ENCODE results near the gene MTOR. TPM values are rescaled to one million over a fixed set of nuclear protein-coding genes. Genes with fewer than 3 reads are reported as not detected.

The MTOR gene
- total RNA-seq, 1 donor from 2014 or later = 32.3 TPM

- ATAC-seq = no peak
- DNase-seq = no peak
- H3K27me3 ChIP-seq = no peaks in the 10 kb centered on the region
- no peaks in the 10 kb centered on the region for H3K9me3 ChIP-seq
- H3K27ac ChIP-seq = no peak overlapping the region
- peaks cover 5% of the 10 kb centered on the region for H3K4me1 ChIP-seq
- TF ChIP-seq CTCF (IDR thresholded peaks at IDR 0.05) = no peak
- H3K4me3 ChIP-seq = no peak overlapping the region
- peaks cover 70% of the 10 kb centered on the region for H3K36me3 ChIP-seq
- intact Hi-C loops (cut with DNase I) = no loop called here
These were observed 117.6 kb downstream of the MTOR start for GRCh38 chr1:11144570-11145256.

GRCh38 chr1:11143907-11144306, 118.4 kb downstream of the MTOR start:
- Histone ChIP-seq H3K9me3 (no peaks in the 10 kb centered on the region), H3K36me3 (peaks cover 69% of the 10 kb centered on the region), H3K4me1 (peaks cover 4% of the 10 kb centered on the region), H3K27ac (no peak overlapping the region), H3K4me3 (no peak overlapping the region), H3K27me3 (no peaks in the 10 kb centered on the region)
- no peak for ATAC-seq
- intact Hi-C loops (cut with DNase I) = no loop called here
- TF ChIP-seq CTCF (IDR thresholded peaks at IDR 0.05) = no peak
- DNase-seq = no peak

GRCh38 chr1:11143401-11143800, 119.0 kb downstream of the MTOR start:
- no peak overlapping the region for H3K27ac ChIP-seq
- peaks cover 4% of the 10 kb centered on the region for H3K4me1 ChIP-seq
- DNase-seq = no peak
- H3K4me3 ChIP-seq = no peak overlapping the region
- no peaks in the 10 kb centered on the region for H3K9me3 ChIP-seq
- intact Hi-C loops (cut with DNase I) = no loop called here
- ATAC-seq = no peak
- peaks cover 69% of the 10 kb centered on the region for H3K36me3 ChIP-seq
- no peaks in the 10 kb centered on the region for H3K27me3 ChIP-seq
- no peak for TF ChIP-seq CTCF (IDR thresholded peaks at IDR 0.05)

GRCh38 chr1:11142618-11143391, 119.5 kb downstream of the MTOR start:
- Histone ChIP-seq H3K4me1 (peaks cover 3% of the 10 kb centered on the region), H3K9me3 (no peaks in the 10 kb centered on the region), H3K27me3 (no peaks in the 10 kb centered on the region), H3K4me3 (no peak overlapping the region), H3K27ac (no peak overlapping the region), H3K36me3 (peaks cover 69% of the 10 kb centered on the region)
- TF ChIP-seq CTCF (IDR thresholded peaks at IDR 0.05) = no peak
- intact Hi-C loops (cut with DNase I) = no loop called here
- ATAC-seq (no peak), DNase-seq (no peak)

- Histone ChIP-seq H3K4me3 (no peak overlapping the region), H3K36me3 (peaks cover 59% of the 10 kb centered on the region), H3K27ac (no peak overlapping the region), H3K27me3 (no peaks in the 10 kb centered on the region), H3K4me1 (no peaks in the 10 kb centered on the region), H3K9me3 (no peaks in the 10 kb centered on the region)
- DNase-seq (no peak), ATAC-seq (no peak)
- TF ChIP-seq CTCF (IDR thresholded peaks at IDR 0.05) = no peak
- intact Hi-C loops (cut with DNase I) = no loop called here
These were observed 123.4 kb downstream of the MTOR start for GRCh38 chr1:11138952-11139351.
